Measurements from ENCODE around the gene RHBDD2.

The RHBDD2 gene

GRCh38 chr7:75920431-75921161, 41.8 kb downstream of the RHBDD2 start:
- WGBS, 2 donors (ENCODE audit: extremely low coverage in 2 of 2, insufficient read length in 2 of 2, insufficient replicate concordance in 1 of 2), result no CpG with 5 or more reads among the region's 19 CpGs
- no peak overlapping the region for H2BK15ac ChIP-seq (ENCODE audit: low read length)
- no peak overlapping the region for H4K8ac ChIP-seq (ENCODE audit: low read depth, low read length)
- DNase-seq (ENCODE audit: low spot score), result no peak
- H3K4me3 ChIP-seq (ENCODE audit: low read length in 2 of 2), result no peak overlapping the region
- no peak overlapping the region for H3K27ac ChIP-seq (replicated peaks; ENCODE audit: low read length)
- no peaks in the 10 kb centered on the region for H3K27me3 ChIP-seq (ENCODE audit: control insufficient read depth in 3 of 3, insufficient read depth in 3 of 3, low read depth in 1 of 3, low read length in 3 of 3)
- H3K4me2 ChIP-seq (ENCODE audit: insufficient read depth, low read length, poor library complexity, severe bottlenecking), result no peak overlapping the region
- H3K36me3 ChIP-seq (replicated peaks in 1 of 2; ENCODE audit: control insufficient read depth in 2 of 2, insufficient read depth in 2 of 2, low read length in 2 of 2), result peaks cover 5 to 15% of the 10 kb centered on the region in 2 donors
- H3K4ac ChIP-seq (ENCODE audit: low read length), result no peak overlapping the region
- H3K23ac ChIP-seq (ENCODE audit: low read depth, low read length, poor library complexity), result no peak overlapping the region
- no peak overlapping the region for H4K91ac ChIP-seq (ENCODE audit: low read depth, low read length, poor library complexity)
- H3K9me3 ChIP-seq (replicated peaks in 1 of 2; ENCODE audit: control insufficient read depth in 2 of 2, insufficient read depth in 1 of 2, low read depth in 1 of 2, low read length in 2 of 2), result no peaks in the 10 kb centered on the region
- H3K18ac ChIP-seq (ENCODE audit: low read length), result no peak overlapping the region
- no peak overlapping the region for H2BK12ac ChIP-seq (ENCODE audit: low read length)
- no peak overlapping the region for H2AFZ ChIP-seq (ENCODE audit: low read length)
- H3K79me1 ChIP-seq (ENCODE audit: low read depth, low read length), result peaks cover 4% of the 10 kb centered on the region
- H3K14ac ChIP-seq (ENCODE audit: low read length), result no peak overlapping the region
- H2BK5ac ChIP-seq (ENCODE audit: low read length), result no peak overlapping the region
- peaks cover 0 to 7% of the 10 kb centered on the region in 2 donors for H3K4me1 ChIP-seq (ENCODE audit: control insufficient read depth in 2 of 2, insufficient read depth in 1 of 2, low read depth in 1 of 2, low read length in 2 of 2)
- no peak overlapping the region for H2BK120ac ChIP-seq (ENCODE audit: low read depth, low read length)
- H2AK5ac ChIP-seq (ENCODE audit: low read depth, low read length), result no peak overlapping the region
- no peak overlapping the region for H3K9ac ChIP-seq (ENCODE audit: low read depth, low read length, poor library complexity)

- H4K91ac ChIP-seq (ENCODE audit: low read depth, low read length, poor library complexity), result no peak overlapping the region
- no peak overlapping the region for H3K4me3 ChIP-seq (ENCODE audit: low read length in 2 of 2)
- peaks cover 2% of the 10 kb centered on the region for H3K79me1 ChIP-seq (ENCODE audit: low read depth, low read length)
- no peak overlapping the region for H2BK5ac ChIP-seq (ENCODE audit: low read length)
- no peak overlapping the region for H2BK15ac ChIP-seq (ENCODE audit: low read length)
- no peak overlapping the region for H3K23ac ChIP-seq (ENCODE audit: low read depth, low read length, poor library complexity)
- no CpG with 5 or more reads among the region's 14 CpGs for WGBS, 2 donors (ENCODE audit: extremely low coverage in 2 of 2, insufficient read length in 2 of 2, insufficient replicate concordance in 1 of 2)
- H3K27me3 ChIP-seq (ENCODE audit: control insufficient read depth in 3 of 3, insufficient read depth in 3 of 3, low read depth in 1 of 3, low read length in 3 of 3), result no peaks in the 10 kb centered on the region
- H3K18ac ChIP-seq (ENCODE audit: low read length), result no peak overlapping the region
- peaks cover 5 to 15% of the 10 kb centered on the region in 2 donors for H3K36me3 ChIP-seq (replicated peaks in 1 of 2; ENCODE audit: control insufficient read depth in 2 of 2, insufficient read depth in 2 of 2, low read length in 2 of 2)
- H3K9me3 ChIP-seq (replicated peaks in 1 of 2; ENCODE audit: control insufficient read depth in 2 of 2, insufficient read depth in 1 of 2, low read depth in 1 of 2, low read length in 2 of 2), result no peaks in the 10 kb centered on the region
- no peak overlapping the region for H3K14ac ChIP-seq (ENCODE audit: low read length)
- no peak overlapping the region for H3K27ac ChIP-seq (replicated peaks; ENCODE audit: low read length)
- no peak overlapping the region for H3K4ac ChIP-seq (ENCODE audit: low read length)
- no peak overlapping the region for H3K9ac ChIP-seq (ENCODE audit: low read depth, low read length, poor library complexity)
- no peak overlapping the region for H2AFZ ChIP-seq (ENCODE audit: low read length)
- H3K4me2 ChIP-seq (ENCODE audit: insufficient read depth, low read length, poor library complexity, severe bottlenecking), result no peak overlapping the region
- no peak overlapping the region for H2AK5ac ChIP-seq (ENCODE audit: low read depth, low read length)
- no peak overlapping the region for H2BK120ac ChIP-seq (ENCODE audit: low read depth, low read length)
- H3K4me1 ChIP-seq (ENCODE audit: control insufficient read depth in 2 of 2, insufficient read depth in 1 of 2, low read depth in 1 of 2, low read length in 2 of 2), result peaks cover 0 to 4% of the 10 kb centered on the region in 2 donors
- no peak for DNase-seq (ENCODE audit: low spot score)
- no peak overlapping the region for H2BK12ac ChIP-seq (ENCODE audit: low read length)
- no peak overlapping the region for H4K8ac ChIP-seq (ENCODE audit: low read depth, low read length)
Observed at GRCh38 chr7:75921479-75921878, 42.6 kb downstream of the RHBDD2 start.

DNA sequence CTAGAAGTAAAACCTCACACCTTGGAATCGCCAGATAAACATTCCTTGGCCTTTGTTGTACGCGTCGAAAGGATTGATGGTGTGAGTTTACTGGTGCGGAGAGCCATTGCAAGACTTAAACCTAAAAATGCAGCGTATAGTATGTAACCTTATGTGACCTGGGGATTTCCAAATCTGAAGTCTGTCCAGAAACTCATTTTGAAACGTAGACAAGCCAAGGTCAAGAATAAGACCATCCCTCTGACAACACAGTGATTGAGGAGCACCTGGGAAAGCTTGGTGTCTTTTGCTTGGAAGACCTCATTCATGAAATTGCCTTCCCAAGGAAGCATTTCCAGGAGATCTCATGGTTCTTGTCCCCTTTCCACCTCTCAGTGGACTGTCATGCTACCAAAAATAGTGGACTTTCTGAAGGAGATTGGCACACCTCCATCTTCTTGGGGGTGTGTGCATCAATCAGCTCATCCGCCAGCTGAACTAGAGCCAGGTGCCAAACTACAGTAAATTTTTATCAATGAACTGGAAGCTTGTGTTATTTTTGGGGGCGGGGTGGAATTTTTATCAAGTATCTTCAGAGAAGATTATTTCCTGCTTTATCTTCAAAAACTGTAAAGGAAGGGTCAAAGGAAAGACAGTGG, 44.3 kb downstream of the RHBDD2 start:
- Histone ChIP-seq H3K23ac (ENCODE audit: low read depth, low read length, poor library complexity) (no peak overlapping the region), H2BK12ac (ENCODE audit: low read length) (no peak overlapping the region)

GRCh38 chr7:75924256-75924655, 45.4 kb downstream of the RHBDD2 start:
- Histone ChIP-seq H3K23ac (ENCODE audit: low read depth, low read length, poor library complexity) (no peak overlapping the region), H4K91ac (ENCODE audit: low read depth, low read length, poor library complexity) (no peak overlapping the region), H3K9ac (ENCODE audit: low read depth, low read length, poor library complexity) (no peak overlapping the region), H3K4me1 (ENCODE audit: control insufficient read depth in 2 of 2, insufficient read depth in 1 of 2, low read depth in 1 of 2, low read length in 2 of 2) (no peaks in the 10 kb centered on the region), H3K4me3 (ENCODE audit: low read length in 2 of 2) (no peak overlapping the region), H2AFZ (ENCODE audit: low read length) (no peak overlapping the region), H3K14ac (ENCODE audit: low read length) (no peak overlapping the region), H3K36me3 (replicated peaks in 1 of 2; ENCODE audit: control insufficient read depth in 2 of 2, insufficient read depth in 2 of 2, low read length in 2 of 2) (peaks cover 3 to 18% of the 10 kb centered on the region in 2 donors), H2BK120ac (ENCODE audit: low read depth, low read length) (no peak overlapping the region), H3K79me1 (ENCODE audit: low read depth, low read length) (peaks cover 2% of the 10 kb centered on the region), H3K4me2 (ENCODE audit: insufficient read depth, low read length, poor library complexity, severe bottlenecking) (no peak overlapping the region), H4K8ac (ENCODE audit: low read depth, low read length) (no peak overlapping the region), H3K18ac (ENCODE audit: low read length) (no peak overlapping the region), H3K27ac (replicated peaks; ENCODE audit: low read length) (no peak overlapping the region), H3K27me3 (ENCODE audit: control insufficient read depth in 3 of 3, insufficient read depth in 3 of 3, low read depth in 1 of 3, low read length in 3 of 3) (no peaks in the 10 kb centered on the region), H2BK5ac (ENCODE audit: low read length) (no peak overlapping the region), H2BK15ac (ENCODE audit: low read length) (no peak overlapping the region), H3K9me3 (replicated peaks in 1 of 2; ENCODE audit: control insufficient read depth in 2 of 2, insufficient read depth in 1 of 2, low read depth in 1 of 2, low read length in 2 of 2) (no peaks in the 10 kb centered on the region), H3K4ac (ENCODE audit: low read length) (no peak overlapping the region), H2AK5ac (ENCODE audit: low read depth, low read length) (no peak overlapping the region), H2BK12ac (ENCODE audit: low read length) (no peak overlapping the region)
- no CpG with 5 or more reads among the region's 2 CpGs for WGBS, 2 donors (ENCODE audit: extremely low coverage in 2 of 2, insufficient read length in 2 of 2, insufficient replicate concordance in 1 of 2)
- no peak for DNase-seq (ENCODE audit: low spot score)

More for the DNA sequence above, 44.3 kb downstream of the RHBDD2 start:
- peaks cover 5 to 15% of the 10 kb centered on the region in 2 donors for H3K36me3 ChIP-seq (replicated peaks in 1 of 2; ENCODE audit: control insufficient read depth in 2 of 2, insufficient read depth in 2 of 2, low read length in 2 of 2)
- H2BK5ac ChIP-seq (ENCODE audit: low read length), result no peak overlapping the region
- H3K27me3 ChIP-seq (ENCODE audit: control insufficient read depth in 3 of 3, insufficient read depth in 3 of 3, low read depth in 1 of 3, low read length in 3 of 3), result no peaks in the 10 kb centered on the region
- no peak overlapping the region for H3K14ac ChIP-seq (ENCODE audit: low read length)
- no CpG with 5 or more reads among the region's 9 CpGs for WGBS, 2 donors (ENCODE audit: extremely low coverage in 2 of 2, insufficient read length in 2 of 2, insufficient replicate concordance in 1 of 2)
- H2AFZ ChIP-seq (ENCODE audit: low read length), result no peak overlapping the region
- H2AK5ac ChIP-seq (ENCODE audit: low read depth, low read length), result no peak overlapping the region
- H3K4me2 ChIP-seq (ENCODE audit: insufficient read depth, low read length, poor library complexity, severe bottlenecking), result no peak overlapping the region
- no peak for DNase-seq (ENCODE audit: low spot score)
- H3K18ac ChIP-seq (ENCODE audit: low read length), result no peak overlapping the region
- H3K4me3 ChIP-seq (ENCODE audit: low read length in 2 of 2), result no peak overlapping the region
- H3K4ac ChIP-seq (ENCODE audit: low read length), result no peak overlapping the region
- peaks cover 2% of the 10 kb centered on the region for H3K79me1 ChIP-seq (ENCODE audit: low read depth, low read length)
- peaks cover 0 to 4% of the 10 kb centered on the region in 2 donors for H3K4me1 ChIP-seq (ENCODE audit: control insufficient read depth in 2 of 2, insufficient read depth in 1 of 2, low read depth in 1 of 2, low read length in 2 of 2)
- no peak overlapping the region for H3K27ac ChIP-seq (replicated peaks; ENCODE audit: low read length)
- no peak overlapping the region for H4K8ac ChIP-seq (ENCODE audit: low read depth, low read length)
- no peak overlapping the region for H2BK15ac ChIP-seq (ENCODE audit: low read length)
- H2BK120ac ChIP-seq (ENCODE audit: low read depth, low read length), result no peak overlapping the region
- H3K9ac ChIP-seq (ENCODE audit: low read depth, low read length, poor library complexity), result no peak overlapping the region
- H4K91ac ChIP-seq (ENCODE audit: low read depth, low read length, poor library complexity), result no peak overlapping the region
- H3K9me3 ChIP-seq (replicated peaks in 1 of 2; ENCODE audit: control insufficient read depth in 2 of 2, insufficient read depth in 1 of 2, low read depth in 1 of 2, low read length in 2 of 2), result no peaks in the 10 kb centered on the region

Measured in neuronal stem cell (in vitro differentiated cells).